ENCODE measurements around the gene FBXO3. TPM values are rescaled to one million over a fixed set of nuclear protein-coding genes. Genes with fewer than 3 reads are reported as not detected.

FBXO3 gene
- total RNA-seq, 1 donor from 2014 or later: 61.0 TPM

- Mint-ChIP-seq H3K4me1 (peaks cover 4% of the 10 kb centered on the region), H3K36me3 (peaks cover 24% of the 10 kb centered on the region), H3K4me3 (no peak overlapping the region), H3K9me3 (no peaks in the 10 kb centered on the region), H3K27ac (no peak overlapping the region), H3K27me3 (ENCODE audit: insufficient read depth, low read depth) (peaks cover 2% of the 10 kb centered on the region)
- no peak for TF ChIP-seq EZH2phosphoT487 (IDR thresholded peaks at IDR 0.05)
- TF ChIP-seq EZH2 (IDR thresholded peaks at IDR 0.05): no peak
- no peak for TF ChIP-seq CTCF (IDR thresholded peaks at IDR 0.05)
- H3K79me2 ChIP-seq (ENCODE audit: low read depth): peaks cover 14% of the 10 kb centered on the region
- H3K4me3 ChIP-seq: no peak overlapping the region
- H3K9ac ChIP-seq: no peak overlapping the region
- H3K27ac ChIP-seq: no peak overlapping the region
- no peak for DNase-seq (ENCODE audit: low spot score)
- H3K4me1 ChIP-seq: no peaks in the 10 kb centered on the region
- peaks cover 10% of the 10 kb centered on the region for H3K36me3 ChIP-seq
- H4K20me1 ChIP-seq (ENCODE audit: low read depth): peaks cover 14% of the 10 kb centered on the region
- no peak overlapping the region for H3K4me2 ChIP-seq
- H3K27me3 ChIP-seq: peaks cover 3% of the 10 kb centered on the region
- H3K9me3 ChIP-seq (ENCODE audit: low read depth): no peaks in the 10 kb centered on the region
- H2AFZ ChIP-seq (replicated peaks): no peak overlapping the region
- no peaks in the 10 kb centered on the region for H3F3A ChIP-seq (ENCODE audit: low read depth)
Measured at GRCh38 chr11:33767624-33768023, 6.7 kb downstream of the FBXO3 start.

- no peak overlapping the region for H3K4me3 Mint-ChIP-seq
- Histone ChIP-seq H3F3A (ENCODE audit: low read depth) (no peaks in the 10 kb centered on the region), H3K36me3 (peaks cover 13% of the 10 kb centered on the region), H3K9ac (no peak overlapping the region), H3K27ac (no peak overlapping the region), H3K4me3 (no peak overlapping the region), H3K4me2 (no peak overlapping the region), H3K79me2 (ENCODE audit: low read depth) (no peaks in the 10 kb centered on the region), H3K4me1 (no peaks in the 10 kb centered on the region), H4K20me1 (ENCODE audit: low read depth) (peaks cover 6% of the 10 kb centered on the region), H3K9me3 (ENCODE audit: low read depth) (no peaks in the 10 kb centered on the region), H2AFZ (replicated peaks) (no peak overlapping the region), H3K27me3 (no peaks in the 10 kb centered on the region)
- TF ChIP-seq CTCF (IDR thresholded peaks at IDR 0.05): no peak
- TF ChIP-seq EZH2 (IDR thresholded peaks at IDR 0.05): no peak
- no peak for TF ChIP-seq EZH2phosphoT487 (IDR thresholded peaks at IDR 0.05)
- peaks cover 2% of the 10 kb centered on the region for H3K27me3 Mint-ChIP-seq (ENCODE audit: insufficient read depth, low read depth)
- H3K36me3 Mint-ChIP-seq: peaks cover 29% of the 10 kb centered on the region
- no peaks in the 10 kb centered on the region for H3K9me3 Mint-ChIP-seq
- no peak for DNase-seq (ENCODE audit: low spot score)
- no peaks in the 10 kb centered on the region for H3K4me1 Mint-ChIP-seq
- H3K27ac Mint-ChIP-seq: no peak overlapping the region
Measured at GRCh38 chr11:33766085-33766484, 8.2 kb downstream of the FBXO3 start.

- TF ChIP-seq CTCF (IDR thresholded peaks at IDR 0.05) (no peak), EZH2phosphoT487 (IDR thresholded peaks at IDR 0.05) (no peak), EZH2 (IDR thresholded peaks at IDR 0.05) (no peak)
- peaks cover 2% of the 10 kb centered on the region for H3K27me3 Mint-ChIP-seq (ENCODE audit: insufficient read depth, low read depth)
- Histone ChIP-seq H3K79me2 (ENCODE audit: low read depth) (no peaks in the 10 kb centered on the region), H3K27me3 (no peaks in the 10 kb centered on the region), H3K4me3 (no peak overlapping the region), H3F3A (ENCODE audit: low read depth) (no peaks in the 10 kb centered on the region), H3K27ac (no peak overlapping the region), H2AFZ (replicated peaks) (no peak overlapping the region), H3K4me1 (no peaks in the 10 kb centered on the region), H3K9ac (no peak overlapping the region), H4K20me1 (ENCODE audit: low read depth) (no peaks in the 10 kb centered on the region), H3K36me3 (peaks cover 7% of the 10 kb centered on the region), H3K9me3 (ENCODE audit: low read depth) (no peaks in the 10 kb centered on the region), H3K4me2 (no peak overlapping the region)
- H3K4me3 Mint-ChIP-seq: no peak overlapping the region
- H3K4me1 Mint-ChIP-seq: no peaks in the 10 kb centered on the region
- H3K9me3 Mint-ChIP-seq: peaks cover 2% of the 10 kb centered on the region
- peaks cover 42% of the 10 kb centered on the region for H3K36me3 Mint-ChIP-seq
- DNase-seq (ENCODE audit: low spot score): no peak
- no peak overlapping the region for H3K27ac Mint-ChIP-seq
Measured at GRCh38 chr11:33761471-33761870, 12.8 kb downstream of the FBXO3 start.
